Psoas muscle (tissue), 8 donors: Measurements from ENCODE around the gene ARHGEF16. TPM values are rescaled to one million over a fixed set of nuclear protein-coding genes. Genes with fewer than 3 reads are reported as not detected.

Experiments
- ATAC-seq, 4 donors: fragments of 200-7000 bp; cut with Tn5 transposase; one replicate each; pipeline ENCODE4 v1.9.1; 2020; ENCODE audit warnings: moderate library complexity in 3 of 4, mild to moderate bottlenecking in 2 of 4
- DNase-seq, 2 donors: peaks; one replicate each; pipeline ENCODE4 v3.0.0-alpha.2; 2020
- H3K27ac ChIP-seq: fragments of 200-600 bp; one replicate; pipeline ENCODE4 v1.8.0; 2022
- H3K27me3 ChIP-seq, 3 donors: fragments of 200-600 bp in 1 of 3; one replicate each; pipeline versions ENCODE4 v1.6.1 to v1.8.0; 2013 to 2022; ENCODE audit warnings: low read length in 2 of 3, mild to moderate bottlenecking in 2 of 3, moderate library complexity in 1 of 3; ENCODE audit not compliant: insufficient read depth in 3 of 3
- H3K36me3 ChIP-seq, 2 donors: fragments of 200-600 bp in 1 of 2; one replicate each; pipeline versions ENCODE4 v1.6.1 to v1.8.0; 2013 to 2022; ENCODE audit warnings: low read depth in 1 of 2, mild to moderate bottlenecking in 1 of 2, moderate library complexity in 1 of 2; ENCODE audit not compliant: insufficient read depth in 1 of 2
- H3K4me1 ChIP-seq: fragments of 200-600 bp; one replicate; pipeline ENCODE4 v1.8.0; 2022
- H3K4me3 ChIP-seq: fragments of 200-600 bp; one replicate; pipeline ENCODE4 v1.8.0; 2022; ENCODE audit warnings: mild to moderate bottlenecking
- H3K9me3 ChIP-seq: fragments of 200-600 bp; one replicate; pipeline ENCODE4 v1.8.0; 2022
- CTCF ChIP-seq: fragments of 200-600 bp; IDR thresholded peaks from one replicate; pipeline ENCODE4 v1.8.0; 2022; ENCODE audit warnings: antibody characterized with exemption
- WGBS, 3 donors: extraction: QIAGEN DNeasy Blood & Tissue Kit; methylation state at CpG; one replicate each; pipeline versions ENCODE4 v1.1.6 to v1.1.7; 2013; 5-methylcytosine and 5-hydroxymethylcytosine counted together
- intact Hi-C, 2 donors: fragments of 100-400 bp; cut with DNase I; formaldehyde crosslinking; loops; one replicate each; pipeline versions ENCODE4 v1.11.0 to v1.14.2; 2022
- polyA plus RNA-seq, 3 donors: library from polyadenylated mRNA; stranded (reverse); fragments of 200-250 nt; gene quantifications; one replicate each; pipeline ENCODE4 v1.2.3, GENCODE V29; 2013
- total RNA-seq, 4 donors: library from RNA; stranded (reverse); fragmentation: NEBNext Ultra II Directional in 2 of 4; extraction: Animal tissue kit (Norgen Biotek cat#: 25700) in 2 of 4; gene quantifications; one replicate each; pipeline versions ENCODE4 v1.2.1 to v1.2.4, GENCODE V29; 2021 to 2023
- donor health status: healthy with polysubstance abuse.
- donor health status: DM: no; HTN: no; CAD: no; lungs with moderate emphysema.
- donor health status: Bipolar disorder and iron deficiency.
- donor health status: healthy.
- donor health status: DM: yes; HTN: yes; CAD: no.
- donor health status: DM: no; HTN: no; CAD: no.
- donor health status: DM: no; HTN: no; CAD: no.
- donor health status: DM: yes; HTN: yes; CAD: no.

The ARHGEF16 gene
- total and polyA plus RNA-seq, 7 donors = 0.29 to 0.56 (median 0.51) TPM

GRCh38 chr1:3438661-3439180 is 15.7 kb upstream of the ARHGEF16 start:
- H3K27me3 ChIP-seq = peaks cover 0 to 52% (median 4%) of the 10 kb centered on the region in 3 donors
- 79 to 87% (median 85%) methylated on average over 9 of the region's 9 CpGs for WGBS, 3 donors
- no peak overlapping the region for H3K4me3 ChIP-seq
- TF ChIP-seq CTCF = no peak
- no peaks in the 10 kb centered on the region for H3K36me3 ChIP-seq
- intact Hi-C loops = no loop called here
- no peaks in the 10 kb centered on the region for H3K4me1 ChIP-seq
- no peak overlapping the region for H3K27ac ChIP-seq
- no peaks in the 10 kb centered on the region for H3K9me3 ChIP-seq
- no peak for ATAC-seq
- DNase-seq = peak; percentile 5 to 35

GRCh38 chr1:3439346-3440299 is 14.8 kb upstream of the ARHGEF16 start:
- WGBS, 3 donors = 67 to 73% (median 71%) methylated on average over 25 to 27 of the region's 27 CpGs
- TF ChIP-seq CTCF = no peak
- no peak overlapping the region for H3K4me3 ChIP-seq
- no peaks in the 10 kb centered on the region for H3K9me3 ChIP-seq
- H3K27ac ChIP-seq = no peak overlapping the region
- no peaks in the 10 kb centered on the region for H3K4me1 ChIP-seq
- DNase-seq (peak; percentile 6 to 37), ATAC-seq (no peak)
- intact Hi-C loops = no loop called here
- no peaks in the 10 kb centered on the region for H3K36me3 ChIP-seq
- H3K27me3 ChIP-seq = peaks cover 0 to 46% (median 2%) of the 10 kb centered on the region in 3 donors

- no peak overlapping the region for H3K27ac ChIP-seq
- H3K36me3 ChIP-seq = no peaks in the 10 kb centered on the region
- no peak for TF ChIP-seq CTCF
- H3K9me3 ChIP-seq = no peaks in the 10 kb centered on the region
- H3K4me1 ChIP-seq = no peaks in the 10 kb centered on the region
- peaks cover 0 to 47% (median 2%) of the 10 kb centered on the region in 3 donors for H3K27me3 ChIP-seq
- intact Hi-C loops = no loop called here
- 48 to 58% (median 49%) methylated on average over 10 of the region's 10 CpGs for WGBS, 3 donors
- no peak overlapping the region for H3K4me3 ChIP-seq
- ATAC-seq (no peak), DNase-seq (peak; percentile 2 to 23)
These were observed 14.2 kb upstream of the ARHGEF16 start for GRCh38 chr1:3440300-3440681.

- Histone ChIP-seq H3K9me3 (no peaks in the 10 kb centered on the region), H3K36me3 (no peaks in the 10 kb centered on the region), H3K27me3 (peaks cover 0 to 50% (median 2%) of the 10 kb centered on the region in 3 donors), H3K4me3 (no peak overlapping the region), H3K4me1 (no peaks in the 10 kb centered on the region), H3K27ac (no peak overlapping the region)
- intact Hi-C loops = no loop called here
- peak; percentile 3 to 30 for DNase-seq
- TF ChIP-seq CTCF = no peak
- WGBS, 3 donors = 52 to 62% (median 62%) methylated on average over 20 of the region's 20 CpGs
- ATAC-seq = no peak
These were observed 13.6 kb upstream of the ARHGEF16 start for GRCh38 chr1:3440711-3441409.
